ENCODE measurements around the gene LPP. TPM values are rescaled to one million over a fixed set of nuclear protein-coding genes. Genes with fewer than 3 reads are reported as not detected.
A peak's percentile ranks its signal among the peaks of the same experiment; 100 is the strongest.

The LPP gene
- polyA plus RNA-seq, 3 donors, result 14.1 to 23.2 (median 15.3) TPM

- Histone ChIP-seq H3K36me3 (replicated peaks in 1 of 2; ENCODE audit: control insufficient read depth in 1 of 2, insufficient read depth in 2 of 2, low read length in 2 of 2) (peaks cover 0 to 22% of the 10 kb centered on the region in 2 donors), H3K4me3 (replicated peaks in 1 of 3; ENCODE audit: low read depth in 2 of 3, low read length in 3 of 3) (no peak overlapping the region), H4K20me1 (ENCODE audit: insufficient read depth, low read length) (no peaks in the 10 kb centered on the region), H2AFZ (ENCODE audit: insufficient read depth, low read depth, low read length, poor library complexity, severe bottlenecking) (no peak overlapping the region), H3K9ac (ENCODE audit: insufficient read depth, low read length, poor library complexity, severe bottlenecking) (no peak overlapping the region), H3K4me2 (replicated peaks; ENCODE audit: extremely low read depth, low read length, poor library complexity, severe bottlenecking) (no peak overlapping the region), H3K4me1 (ENCODE audit: control insufficient read depth in 1 of 2, insufficient read depth in 2 of 2, low read length in 2 of 2) (peaks cover 21 to 24% of the 10 kb centered on the region in 2 donors), H3K79me2 (ENCODE audit: insufficient read depth, low read length) (no peaks in the 10 kb centered on the region), H3K27ac (ENCODE audit: low read depth in 1 of 2, low read length in 2 of 2) (no peak overlapping the region), H3K9me3 (replicated peaks in 1 of 2; ENCODE audit: control insufficient read depth in 1 of 2, insufficient read depth in 1 of 2, low read length in 2 of 2) (no peaks in the 10 kb centered on the region), H3K27me3 (ENCODE audit: control insufficient read depth in 2 of 2, insufficient read depth in 2 of 2, low read length in 2 of 2) (no peaks in the 10 kb centered on the region)
- H3K9me3 Mint-ChIP-seq, result peaks cover 0 to 3% (median 0%) of the 10 kb centered on the region in 7 donors
- DNase-seq, result no peak
- no CpG with 5 or more reads among the region's 4 CpGs for WGBS (ENCODE audit: insufficient coverage)
- intact Hi-C loops (cut with micrococcal nuclease), result no loop called here
- TF ChIP-seq CTCF (IDR thresholded peaks at IDR 0.05), result no peak
- H3K4me1 Mint-ChIP-seq, result peaks cover 30% of the 10 kb centered on the region
- H3K27ac Mint-ChIP-seq, result peak overlapping the region in 1 of 7 donors; percentile 45
- H3K4me3 Mint-ChIP-seq, result no peak overlapping the region
- peaks cover 27 to 28% of the 10 kb centered on the region in 2 donors for H3K36me3 Mint-ChIP-seq
- peaks cover 0 to 2% (median 0%) of the 10 kb centered on the region in 3 donors for H3K27me3 Mint-ChIP-seq (ENCODE audit: low read depth in 3 of 3)
Observed at GRCh38 chr3:188404701-188405100, 250.7 kb downstream of the LPP start.

GRCh38 chr3:188407158-188407880, 253.4 kb downstream of the LPP start:
- peaks cover 0 to 3% (median 0%) of the 10 kb centered on the region in 7 donors for H3K9me3 Mint-ChIP-seq
- H3K27me3 Mint-ChIP-seq (ENCODE audit: low read depth in 3 of 3), result peaks cover 0 to 2% (median 0%) of the 10 kb centered on the region in 3 donors
- no peak overlapping the region for H3K4me2 ChIP-seq (replicated peaks; ENCODE audit: extremely low read depth, low read length, poor library complexity, severe bottlenecking)
- H3K4me1 Mint-ChIP-seq, result peaks cover 13% of the 10 kb centered on the region
- peaks cover 0 to 22% of the 10 kb centered on the region in 2 donors for H3K36me3 ChIP-seq (replicated peaks in 1 of 2; ENCODE audit: control insufficient read depth in 1 of 2, insufficient read depth in 2 of 2, low read length in 2 of 2)
- DNase-seq, result no peak
- H3K27ac Mint-ChIP-seq, result peak overlapping the region in 1 of 7 donors; percentile 77
- H3K4me1 ChIP-seq (ENCODE audit: control insufficient read depth in 1 of 2, insufficient read depth in 2 of 2, low read length in 2 of 2), result no peaks in the 10 kb centered on the region
- H2AFZ ChIP-seq (ENCODE audit: insufficient read depth, low read depth, low read length, poor library complexity, severe bottlenecking), result no peak overlapping the region
- no peak overlapping the region for H3K4me3 Mint-ChIP-seq
- intact Hi-C loops (cut with micrococcal nuclease), result no loop called here
- peaks cover 32 to 37% of the 10 kb centered on the region in 2 donors for H3K36me3 Mint-ChIP-seq
- no peaks in the 10 kb centered on the region for H4K20me1 ChIP-seq (ENCODE audit: insufficient read depth, low read length)
- no peak overlapping the region for H3K9ac ChIP-seq (ENCODE audit: insufficient read depth, low read length, poor library complexity, severe bottlenecking)
- H3K79me2 ChIP-seq (ENCODE audit: insufficient read depth, low read length), result no peaks in the 10 kb centered on the region
- no peak overlapping the region for H3K4me3 ChIP-seq (replicated peaks in 1 of 3; ENCODE audit: low read depth in 2 of 3, low read length in 3 of 3)
- no peaks in the 10 kb centered on the region for H3K9me3 ChIP-seq (replicated peaks in 1 of 2; ENCODE audit: control insufficient read depth in 1 of 2, insufficient read depth in 1 of 2, low read length in 2 of 2)
- no peak for TF ChIP-seq CTCF (IDR thresholded peaks at IDR 0.05)
- WGBS (ENCODE audit: insufficient coverage), result 50% methylated on average over 2 of the region's 6 CpGs
- H3K27me3 ChIP-seq (ENCODE audit: control insufficient read depth in 2 of 2, insufficient read depth in 2 of 2, low read length in 2 of 2), result no peaks in the 10 kb centered on the region
- no peak overlapping the region for H3K27ac ChIP-seq (ENCODE audit: low read depth in 1 of 2, low read length in 2 of 2)

Data from CD14-positive monocyte (primary cell).